NCI-H146 (cell line): ENCODE measurements around the gene TOM1L1.
A peak's percentile ranks its signal among the peaks of the same experiment; 100 is the strongest.

Experiments
- DNase-seq: peaks from one replicate; lab custom pipeline; 2025; lab: John Stamatoyannopoulos, UW

The TOM1L1 gene

DNA sequence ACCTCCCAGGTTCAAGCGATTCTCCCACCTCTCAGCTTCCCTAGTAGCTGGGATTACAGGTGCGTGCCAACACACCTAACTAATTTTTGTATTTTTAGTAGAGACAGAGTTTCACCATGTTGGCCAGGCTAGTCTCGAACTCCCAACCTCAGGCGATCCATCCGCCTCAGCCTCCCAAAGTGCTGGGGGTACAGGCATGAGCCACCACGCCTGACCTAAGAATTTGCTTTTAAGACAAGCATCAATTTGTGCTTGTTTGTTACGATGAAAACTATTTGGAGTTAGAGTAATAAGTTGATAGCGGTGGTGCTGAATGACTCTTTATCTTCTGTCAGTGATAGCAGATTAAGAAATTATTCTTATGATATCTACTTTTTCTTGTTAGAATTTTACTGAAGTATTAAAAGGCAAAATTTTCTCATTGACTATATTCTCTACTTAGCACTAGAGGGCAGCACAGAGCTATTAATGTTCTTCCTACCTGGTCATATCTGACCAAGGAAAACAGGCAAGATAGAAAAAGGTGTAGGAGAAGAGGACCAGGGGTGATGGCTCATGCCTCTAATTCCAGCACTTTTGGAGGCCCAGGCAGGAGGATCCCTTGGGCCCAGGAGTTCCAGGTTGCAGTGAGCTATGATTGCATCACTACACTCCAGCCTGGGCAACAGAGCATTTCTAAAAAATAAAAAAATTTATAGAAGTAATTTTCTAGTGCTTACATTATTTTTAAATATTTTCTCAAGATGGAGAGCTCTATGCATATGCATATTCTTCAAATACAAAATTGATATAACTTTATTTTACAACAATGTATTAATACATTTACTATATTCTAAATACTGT lies 92.4 kb downstream of the TOM1L1 start:
- peak; percentile 57 for DNase-seq

DNA sequence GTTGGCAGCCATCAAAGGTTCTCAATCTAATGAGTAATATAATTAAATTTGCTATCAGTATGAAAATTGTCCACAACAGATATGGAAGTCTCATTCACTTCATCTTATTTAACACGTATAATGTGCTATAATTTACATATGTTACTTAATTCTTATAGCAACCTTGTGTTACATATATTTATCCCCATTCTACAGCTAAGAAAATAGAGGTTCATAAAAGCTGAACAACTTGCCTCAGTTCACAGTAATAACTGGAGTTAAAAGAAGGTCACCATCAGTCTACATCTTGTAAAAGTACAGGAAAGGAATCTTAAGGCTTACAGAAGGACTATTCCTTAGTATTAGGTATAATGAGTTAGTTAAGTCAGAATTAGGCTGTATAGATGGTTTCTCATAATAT lies 95.8 kb downstream of the TOM1L1 start:
- DNase-seq: no peak

DNA sequence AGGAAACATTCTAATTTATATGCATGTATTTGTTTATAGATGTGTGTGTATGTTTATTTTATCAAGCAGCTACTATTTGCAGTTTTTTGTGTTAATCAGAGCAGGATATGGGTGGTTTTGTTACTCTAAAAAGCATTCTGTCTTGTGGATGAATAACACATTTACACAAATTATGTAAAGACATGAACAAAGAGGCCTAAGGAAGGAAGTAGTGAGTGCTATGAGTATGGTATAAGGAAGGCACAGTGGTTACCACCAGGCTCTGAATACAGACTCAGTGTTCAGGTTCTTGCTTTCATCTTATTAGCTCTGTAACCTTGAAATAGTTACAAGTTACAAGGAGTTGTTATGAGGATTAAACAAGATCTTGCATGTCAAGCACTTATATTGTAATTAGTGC lies 101.8 kb downstream of the TOM1L1 start:
- DNase-seq: no peak

DNA sequence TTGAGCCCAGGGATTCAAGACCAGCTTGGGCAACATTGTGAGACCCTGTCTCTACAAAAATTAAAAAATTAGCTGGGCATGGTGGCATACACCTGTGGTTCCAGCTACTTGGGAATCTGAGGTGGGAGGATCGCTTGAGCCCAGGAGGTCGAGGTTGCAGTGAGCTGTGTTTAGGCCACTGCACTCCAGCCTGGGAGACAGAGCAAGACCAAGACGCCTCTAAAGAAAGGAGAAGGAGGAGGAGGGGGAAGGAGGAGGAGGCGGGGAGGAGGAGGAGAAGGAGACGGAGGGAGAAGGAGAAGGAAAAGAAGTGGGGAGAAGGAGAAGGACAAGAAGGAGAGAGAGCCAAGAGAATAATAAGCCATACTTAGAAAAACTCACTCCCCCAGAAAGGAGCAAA lies 103.8 kb downstream of the TOM1L1 start:
- DNase-seq: no peak

DNA sequence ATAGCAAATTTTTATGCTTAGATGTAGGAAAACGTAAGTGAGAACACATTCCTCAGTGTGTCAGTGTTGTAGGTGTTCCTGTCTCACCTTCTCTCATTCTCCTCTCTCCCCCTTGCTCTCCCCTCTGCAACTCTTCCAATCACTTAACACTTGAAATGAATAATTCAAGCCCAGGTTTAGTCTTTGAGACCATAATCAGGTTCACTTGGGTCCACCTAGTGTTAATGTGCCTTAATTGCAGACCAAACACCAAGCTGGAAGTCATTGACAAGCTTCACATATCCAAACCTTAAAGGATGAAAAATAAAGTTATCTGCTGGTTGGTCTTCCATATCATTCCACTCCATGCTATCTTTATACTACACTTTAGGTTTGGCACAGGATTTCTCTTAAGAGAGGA lies 104.9 kb downstream of the TOM1L1 start:
- no peak for DNase-seq
